Adrenal gland (tissue), 12 donors: ENCODE results near the gene THRAP3. TPM values are rescaled to one million over a fixed set of nuclear protein-coding genes. Genes with fewer than 3 reads are reported as not detected.
A peak's percentile ranks its signal among the peaks of the same experiment; 100 is the strongest.

Experiments used
- DNase-seq, 7 donors: peaks; one replicate each; pipeline ENCODE4 v3.0.0-alpha.2; 2019 to 2020
- H3K27ac ChIP-seq, 5 donors: fragments of 200-600 bp; sonication (generic) in 4 of 5; 1 replicate in 3 of 5; 2 replicates in 2 of 5; pipeline versions ENCODE4 v1.5.1 to v1.8.0; 2016 to 2020; ENCODE audit warnings: mild to moderate bottlenecking in 1 of 5
- H3K27me3 ChIP-seq: fragments of 200-600 bp; 2 replicates; pipeline ENCODE4 v1.8.0; 2021
- H3K36me3 ChIP-seq, 2 donors: fragments of 200-600 bp; replicated peaks in 1 of 2; 1 replicate in 1 of 2; 2 replicates in 1 of 2; pipeline versions ENCODE4 v1.5.1 to v1.8.0; 2018 to 2022
- H3K4me1 ChIP-seq, 2 donors: fragments of 200-600 bp; replicated peaks in 1 of 2; 1 replicate in 1 of 2; 2 replicates in 1 of 2; pipeline versions ENCODE4 v1.5.1 to v1.8.0; 2018 to 2021
- H3K4me3 ChIP-seq, 4 donors: fragments of 200-600 bp; sonication (generic) in 3 of 4; one replicate each; pipeline ENCODE4 v1.5.1; 2016 to 2018
- H3K9me3 ChIP-seq, 3 donors: fragments of 200-600 bp; sonication (generic) in 1 of 3; replicated peaks in 1 of 3; 1 replicate in 2 of 3; 2 replicates in 1 of 3; pipeline versions ENCODE4 v1.5.1 to v1.8.0; 2016 to 2021
- CTCF ChIP-seq, 6 experiments: fragments of 450-650 bp in 4 of 6; fragments of 200-600 bp in 2 of 6; sonication (generic) in 1 of 6; IDR thresholded peaks; 1 replicate in 5 of 6; 2 replicates in 1 of 6; pipeline versions ENCODE4 v1.5.1 to v1.8.0; 2016 to 2021; ENCODE audit warnings: antibody characterized with exemption in 6 of 6, mild to moderate bottlenecking in 2 of 6, moderate library complexity in 1 of 6
- POLR2A ChIP-seq, 2 donors: fragments of 450-650 bp; IDR thresholded peaks; one replicate each; pipeline ENCODE4 v1.6.1; 2017; ENCODE audit warnings: antibody characterized with exemption in 2 of 2, mild to moderate bottlenecking in 2 of 2, moderate library complexity in 1 of 2
- WGBS, 4 donors: extraction: QIAGEN DNeasy Blood & Tissue Kit in 2 of 4; methylation state at CpG; one replicate each; pipeline versions ENCODE4 v1.1.5 to v1.1.7; 2013 to 2017; 5-methylcytosine and 5-hydroxymethylcytosine counted together
- intact Hi-C, 2 donors: fragments of 100-400 bp; cut with DNase I; formaldehyde crosslinking; loops; one replicate each; pipeline versions ENCODE4 v1.14.1 to v1.15.0; 2022 to 2023
- polyA plus RNA-seq, 3 donors: library from polyadenylated mRNA; stranded (reverse); fragments of 200-250 nt in 2 of 3; fragments of 350-450 nt in 1 of 3; fragmentation: Illumina TruSeq in 1 of 3; extraction: RNeasy Lipid Tissue Mini Kit (QIAGEN cat#74804) in 1 of 3; gene quantifications; one replicate each; pipeline ENCODE4 v1.2.3, GENCODE V29; 2013 to 2014
- total RNA-seq, 9 donors: library from RNA; depleted of rRNA in 4 of 9; stranded (reverse); fragments of >200 nt in 4 of 9; fragments of 120-200 nt in 1 of 9; fragmentation: NEBNext Ultra II Directional in 1 of 9; extraction: Animal tissue kit (Norgen Biotek cat#: 25700) in 1 of 9; gene quantifications; one replicate each; pipeline versions ENCODE4 v1.1.0 to v1.2.4, GENCODE V29; 2013 to 2023
- donor health status: healthy with polysubstance abuse.
- donor health status: Bipolar disorder and iron deficiency.
- donor health status: DM: yes; HTN: yes; CAD: no.
- donor health status: DM: no; HTN: no; CAD: no.
- donor health status: DM: no; HTN: no; CAD: no.
- donor health status: DM: yes; HTN: yes; CAD: no.

The THRAP3 gene
- total and polyA plus RNA-seq, 12 donors = 34.4 to 120 (median 83.2) TPM

GRCh38 chr1:36207339-36207738 is 16.9 kb upstream of the THRAP3 start:
- no peak for TF ChIP-seq CTCF (IDR thresholded peaks at IDR 0.05)
- TF ChIP-seq POLR2A (IDR thresholded peaks at IDR 0.05) = no peak
- intact Hi-C loops = no loop called here
- Histone ChIP-seq H3K27me3 (no peaks in the 10 kb centered on the region), H3K36me3 (no peaks in the 10 kb centered on the region), H3K4me1 (peaks cover 18 to 24% of the 10 kb centered on the region in 2 donors), H3K9me3 (no peaks in the 10 kb centered on the region), H3K4me3 (no peak overlapping the region), H3K27ac (no peak overlapping the region)
- no peak for DNase-seq
- 57 to 68% (median 65%) methylated on average over 5 to 6 of the region's 6 CpGs for WGBS, 4 donors

- Histone ChIP-seq H3K27ac (peak overlapping the region in 1 of 5 donors; percentile 14), H3K4me3 (no peak overlapping the region), H3K4me1 (peaks cover 7 to 12% of the 10 kb centered on the region in 2 donors), H3K36me3 (no peaks in the 10 kb centered on the region), H3K9me3 (no peaks in the 10 kb centered on the region), H3K27me3 (no peaks in the 10 kb centered on the region)
- intact Hi-C loops = no loop called here
- DNase-seq = peak in 1 of 7 donors; percentile 26
- 60 to 76% (median 69%) methylated on average over 6 of the region's 6 CpGs for WGBS, 4 donors
- no peak for TF ChIP-seq POLR2A (IDR thresholded peaks at IDR 0.05)
- no peak for TF ChIP-seq CTCF (IDR thresholded peaks at IDR 0.05)
Observed at GRCh38 chr1:36208978-36209703, 15.1 kb upstream of the THRAP3 start.

GRCh38 chr1:36211307-36211706 is 12.9 kb upstream of the THRAP3 start:
- Histone ChIP-seq H3K9me3 (no peaks in the 10 kb centered on the region), H3K27ac (no peak overlapping the region), H3K4me3 (no peak overlapping the region), H3K4me1 (no peaks in the 10 kb centered on the region), H3K27me3 (no peaks in the 10 kb centered on the region), H3K36me3 (no peaks in the 10 kb centered on the region)
- WGBS, 4 donors = 95 to 100% (median 95%) methylated on average over 3 of the region's 3 CpGs
- intact Hi-C loops = no loop called here
- TF ChIP-seq CTCF (IDR thresholded peaks at IDR 0.05) (no peak), POLR2A (IDR thresholded peaks at IDR 0.05) (no peak)
- DNase-seq = no peak

- no peaks in the 10 kb centered on the region for H3K36me3 ChIP-seq
- no peaks in the 10 kb centered on the region for H3K4me1 ChIP-seq
- intact Hi-C loops = no loop called here
- no peaks in the 10 kb centered on the region for H3K9me3 ChIP-seq
- no peak overlapping the region for H3K27ac ChIP-seq
- H3K27me3 ChIP-seq = no peaks in the 10 kb centered on the region
- 79 to 94% (median 90%) methylated on average over 1 to 2 of the region's 2 CpGs for WGBS, 4 donors
- no peak for DNase-seq
- H3K4me3 ChIP-seq = no peak overlapping the region
- TF ChIP-seq CTCF (IDR thresholded peaks at IDR 0.05) = no peak
- TF ChIP-seq POLR2A (IDR thresholded peaks at IDR 0.05) = no peak
Observed at GRCh38 chr1:36211841-36212240, 12.4 kb upstream of the THRAP3 start.
